Suprapubic skin (tissue), 3 donors: ENCODE measurements around the gene DCD.

Experiments
- POLR2A ChIP-seq, 2 donors: fragments of 450-650 bp; IDR thresholded peaks; one replicate each; pipeline ENCODE4 v1.6.1; 2017; ENCODE audit warnings: antibody characterized with exemption in 2 of 2, mild to moderate bottlenecking in 2 of 2, moderate library complexity in 2 of 2
- TF ChIP-seq, protein P1 (sequence below), 2 donors: fragments of 200-600 bp in 1 of 2; fragments of 450-650 bp in 1 of 2; sonication (generic) in 1 of 2; IDR thresholded peaks; one replicate each; pipeline ENCODE4 v1.5.1; 2016 to 2019; ENCODE audit warnings: antibody characterized with exemption in 2 of 2, mild to moderate bottlenecking in 1 of 2, moderate library complexity in 1 of 2

- TF ChIP-seq POLR2A (IDR thresholded peaks at IDR 0.05): no peak
- TF ChIP-seq, protein P1, sequence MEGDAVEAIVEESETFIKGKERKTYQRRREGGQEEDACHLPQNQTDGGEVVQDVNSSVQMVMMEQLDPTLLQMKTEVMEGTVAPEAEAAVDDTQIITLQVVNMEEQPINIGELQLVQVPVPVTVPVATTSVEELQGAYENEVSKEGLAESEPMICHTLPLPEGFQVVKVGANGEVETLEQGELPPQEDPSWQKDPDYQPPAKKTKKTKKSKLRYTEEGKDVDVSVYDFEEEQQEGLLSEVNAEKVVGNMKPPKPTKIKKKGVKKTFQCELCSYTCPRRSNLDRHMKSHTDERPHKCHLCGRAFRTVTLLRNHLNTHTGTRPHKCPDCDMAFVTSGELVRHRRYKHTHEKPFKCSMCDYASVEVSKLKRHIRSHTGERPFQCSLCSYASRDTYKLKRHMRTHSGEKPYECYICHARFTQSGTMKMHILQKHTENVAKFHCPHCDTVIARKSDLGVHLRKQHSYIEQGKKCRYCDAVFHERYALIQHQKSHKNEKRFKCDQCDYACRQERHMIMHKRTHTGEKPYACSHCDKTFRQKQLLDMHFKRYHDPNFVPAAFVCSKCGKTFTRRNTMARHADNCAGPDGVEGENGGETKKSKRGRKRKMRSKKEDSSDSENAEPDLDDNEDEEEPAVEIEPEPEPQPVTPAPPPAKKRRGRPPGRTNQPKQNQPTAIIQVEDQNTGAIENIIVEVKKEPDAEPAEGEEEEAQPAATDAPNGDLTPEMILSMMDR (IDR thresholded peaks at IDR 0.05): no peak
Observed at GRCh38 chr12:54666008-54666407, 17.8 kb upstream of the DCD start.
